SK-N-SH (cell line): ENCODE results near the gene ADPRHL1. TPM values are rescaled to one million over a fixed set of nuclear protein-coding genes. Genes with fewer than 3 reads are reported as not detected.

Experiments
- CTCF ChIA-PET: fragments of 300-600, 350-600 bp; formaldehyde crosslinking; extraction: SDS; loops from one replicate; lab custom pipeline; 2021; lab: Yijun Ruan, JAX
- POLR2A ChIA-PET: fragments of 350-600 bp; sonication (Branson Sonifier 250); formaldehyde crosslinking; extraction: SDS; loops from one replicate; lab custom pipeline; 2020; ENCODE audit warnings: antibody characterized with exemption, inconsistent platforms; lab: Yijun Ruan, JAX
- DNase-seq: peaks from one replicate; pipeline ENCODE4 v3.0.0; 2012
- H2AFZ ChIP-seq: fragments of 200-600 bp; sonication (generic); 2 replicates; pipeline ENCODE4 v1.8.1; 2016; ENCODE audit warnings: antibody characterized with exemption, mild to moderate bottlenecking, low read depth
- H3F3A ChIP-seq: fragments of 200-600 bp; sonication (generic); replicated peaks from 2 replicates; pipeline ENCODE3; 2016; ENCODE audit warnings: antibody characterized with exemption, mild to moderate bottlenecking; ENCODE audit not compliant: insufficient read depth
- H3K27ac ChIP-seq, 2 experiments: fragments of 200-500 bp in 1 of 2; fragments of 200-600 bp in 1 of 2; sonication (Bioruptor generic) in 1 of 2; sonication (generic), shearing (Covaris generic) in 1 of 2; 2 replicates each; pipeline versions ENCODE4 v1.5.1 to v1.6.1; 2014 to 2016; ENCODE audit warnings: low read depth in 2 of 2, inconsistent platforms in 1 of 2, low read length in 1 of 2, mild to moderate bottlenecking in 1 of 2, mixed read lengths in 1 of 2
- H3K27me3 ChIP-seq: fragments of 200-600 bp; sonication (generic), shearing (Covaris generic); 2 replicates; pipeline ENCODE4 v1.6.1; 2016; ENCODE audit warnings: mixed run types; ENCODE audit not compliant: insufficient read depth
- H3K36me3 ChIP-seq, 2 experiments: fragments of 200-500 bp in 1 of 2; fragments of 200-600 bp in 1 of 2; sonication (Bioruptor generic) in 1 of 2; sonication (generic) in 1 of 2; replicated peaks in 1 of 2; 2 replicates each; pipeline versions ENCODE3 to v1.5.1; 2014 to 2016; ENCODE audit warnings: low read length in 1 of 2, mild to moderate bottlenecking in 1 of 2; ENCODE audit not compliant: insufficient read depth in 2 of 2, control insufficient read depth in 1 of 2
- H3K4me1 ChIP-seq, 2 experiments: fragments of 200-500 bp in 1 of 2; fragments of 200-600 bp in 1 of 2; sonication (Bioruptor generic) in 1 of 2; sonication (generic), shearing (Covaris generic) in 1 of 2; 2 replicates each; pipeline versions ENCODE4 v1.5.1 to v1.6.1; 2014 to 2016; ENCODE audit warnings: low read depth in 1 of 2, low read length in 1 of 2, mixed run types in 1 of 2; ENCODE audit not compliant: insufficient read depth in 2 of 2, control insufficient read depth in 1 of 2
- H3K4me2 ChIP-seq: fragments of 200-600 bp; sonication (generic), shearing (Covaris generic); 2 replicates; pipeline ENCODE4 v1.6.1; 2017; ENCODE audit warnings: mixed run types
- H3K4me3 ChIP-seq, 2 experiments: fragments of 200-500 bp in 1 of 2; fragments of 200-600 bp in 1 of 2; sonication (Bioruptor generic) in 1 of 2; sonication (generic), shearing (Covaris generic) in 1 of 2; 2 replicates each; pipeline versions ENCODE4 v1.5.1 to v1.8.1; 2014 to 2016; ENCODE audit warnings: low read depth in 2 of 2, inconsistent platforms in 1 of 2, low read length in 1 of 2, mild to moderate bottlenecking in 1 of 2, mixed read lengths in 1 of 2, moderate library complexity in 1 of 2
- H3K79me2 ChIP-seq: fragments of 200-600 bp; sonication (generic); 2 replicates; pipeline ENCODE4 v1.8.1; 2017; ENCODE audit warnings: mild to moderate bottlenecking; ENCODE audit not compliant: insufficient read depth
- H3K9ac ChIP-seq: fragments of 200-600 bp; sonication (generic); 2 replicates; pipeline ENCODE4 v1.6.1; 2017; ENCODE audit warnings: mixed run types
- H3K9me2 ChIP-seq: fragments of 200-600 bp; sonication (generic); 2 replicates; pipeline ENCODE4 v1.6.1; 2017; ENCODE audit warnings: mixed run types
- H3K9me3 ChIP-seq: fragments of 200-600 bp; sonication (generic); 2 replicates; pipeline ENCODE4 v1.6.1; 2017; ENCODE audit warnings: mixed run types, mild to moderate bottlenecking, moderate library complexity
- H4K20me1 ChIP-seq: fragments of 200-600 bp; sonication (generic); 2 replicates; pipeline ENCODE4 v1.6.1; 2017; ENCODE audit warnings: mild to moderate bottlenecking, mixed run types; ENCODE audit not compliant: insufficient read depth
- CHD2 ChIP-seq: fragments of 150-350 bp; IDR thresholded peaks from 2 replicates; pipeline ENCODE4 v1.6.1; 2018; ENCODE audit warnings: low read length; ENCODE audit not compliant: partially characterized antibody
- CTCF ChIP-seq: fragments of 200-600 bp; sonication (generic); IDR thresholded peaks from 2 replicates; pipeline ENCODE4 v1.6.1; 2017; ENCODE audit warnings: antibody characterized with exemption, mild to moderate bottlenecking, moderate library complexity
- FOSL2 ChIP-seq: IDR thresholded peaks from 2 replicates; pipeline ENCODE4 v1.4.0; 2012; ENCODE audit warnings: low read depth, mild to moderate bottlenecking, moderate library complexity, borderline replicate concordance
- IRF3 ChIP-seq: fragments of 150-350 bp; IDR thresholded peaks from 2 replicates; pipeline ENCODE4 v1.6.1; 2016; ENCODE audit warnings: mild to moderate bottlenecking, low read depth, low read length
- RCOR1 ChIP-seq: fragments of 150-350 bp; IDR thresholded peaks from 2 replicates; pipeline ENCODE4 v1.6.1; 2017; ENCODE audit warnings: antibody characterized with exemption, low read length
- RFX5 ChIP-seq: IDR thresholded peaks from 2 replicates; pipeline ENCODE4 v1.6.1; 2012; ENCODE audit warnings: mild to moderate bottlenecking, improper control_type of control experiment, low read length
- RXRA ChIP-seq: IDR thresholded peaks from 2 replicates; pipeline ENCODE4 v1.4.0; 2012; ENCODE audit warnings: low read depth, mild to moderate bottlenecking, borderline replicate concordance
- SIN3A ChIP-seq: IDR thresholded peaks from 2 replicates; pipeline ENCODE4 v1.6.1; 2012; ENCODE audit warnings: low read depth, mild to moderate bottlenecking, low read length, moderate library complexity, borderline replicate concordance
- TCF12 ChIP-seq: IDR thresholded peaks from 2 replicates; pipeline ENCODE4 v1.4.0; 2012
- TEAD4 ChIP-seq: IDR thresholded peaks from 2 replicates; pipeline ENCODE4 v1.4.0; 2012; ENCODE audit warnings: mild to moderate bottlenecking, borderline replicate concordance; ENCODE audit not compliant: insufficient read depth
- YY1 ChIP-seq: IDR thresholded peaks from 2 replicates; pipeline ENCODE4 v1.4.0; 2012; ENCODE audit warnings: low read depth, mild to moderate bottlenecking
- WGBS: methylation state at CpG from one replicate; pipeline ENCODE4 v1.1.6; 2017; ENCODE audit warnings: low lambda C conversion rate; 5-methylcytosine and 5-hydroxymethylcytosine counted together
- polyA plus RNA-seq, 3 experiments: library from polyadenylated mRNA; depleted of rRNA; stranded (reverse); fragments of >200 nt; gene quantifications; 2 replicates each; pipeline ENCODE4 v1.2.3, GENCODE V29; 2012

Gene ADPRHL1
- polyA plus RNA-seq, 1 of the 3 experiments (the other 2 are of a cell fraction), result 1.0 TPM

GRCh38 chr13:113419531-113420193 is 33.6 kb downstream of the ADPRHL1 start (continued):
- TF ChIP-seq CTCF, result no peak
- TF ChIP-seq RXRA, result no peak
- no peak for TF ChIP-seq YY1
- no peak for TF ChIP-seq RFX5

- CTCF ChIA-PET, result interaction anchor here (0.6 to 0.9 kb wide), 2 partner anchors 16 to 391 kb away, joined by 3 to 4 read pairs; no protein-coding TSS in a partner anchor
- Histone ChIP-seq H3K9me3 (no peaks in the 10 kb centered on the region), H3K9ac (no peak overlapping the region), H3K4me1 (peaks cover 0 to 22% of the 10 kb centered on the region in 2 experiments; a peak in 2 of 4 replicates), H2AFZ (no peak overlapping the region), H3K4me3 (no peak overlapping the region), H3K36me3 (no peaks in the 10 kb centered on the region), H3K4me2 (no peak overlapping the region), H3K27ac (no peak overlapping the region), H3K79me2 (no peaks in the 10 kb centered on the region), H4K20me1 (no peaks in the 10 kb centered on the region), H3K9me2 (no peaks in the 10 kb centered on the region), H3F3A (no peaks in the 10 kb centered on the region), H3K27me3 (no peaks in the 10 kb centered on the region)
- WGBS, result 88% methylated on average over 1 of the region's 1 CpG
- POLR2A ChIA-PET, result no interaction called here
- DNase-seq, result no peak
- no peak for TF ChIP-seq CTCF
- TF ChIP-seq RCOR1, result no peak
- no peak for TF ChIP-seq TEAD4
These were observed 34.6 kb downstream of the ADPRHL1 start for GRCh38 chr13:113418722-113419049.

- no peaks in the 10 kb centered on the region for H3F3A ChIP-seq
- 72% methylated on average over 15 of the region's 16 CpGs for WGBS
- no peaks in the 10 kb centered on the region for H3K27me3 ChIP-seq
- H3K36me3 ChIP-seq, result no peaks in the 10 kb centered on the region
- no peak for DNase-seq
- H2AFZ ChIP-seq, result no peak overlapping the region
- no peak overlapping the region for H3K27ac ChIP-seq
- H3K79me2 ChIP-seq, result no peaks in the 10 kb centered on the region
- no peaks in the 10 kb centered on the region for H4K20me1 ChIP-seq
- H3K9me2 ChIP-seq, result no peaks in the 10 kb centered on the region
- CTCF ChIA-PET, result interaction anchor here (0.9 to 1.3 kb wide), 2 partner anchors 10 to 15 kb away, joined by 4 to 5 read pairs; no protein-coding TSS in a partner anchor
- peaks cover 0 to 22% of the 10 kb centered on the region in 2 experiments; a peak in 2 of 4 replicates for H3K4me1 ChIP-seq
- POLR2A ChIA-PET, result no interaction called here
- no peak overlapping the region for H3K4me3 ChIP-seq
- H3K9me3 ChIP-seq, result no peaks in the 10 kb centered on the region
- no peak overlapping the region for H3K4me2 ChIP-seq
- no peak overlapping the region for H3K9ac ChIP-seq
- no peak for TF ChIP-seq FOSL2
- TF ChIP-seq CHD2, result no peak
- TF ChIP-seq TCF12, result no peak
- TF ChIP-seq SIN3A, result no peak
- no peak for TF ChIP-seq IRF3
These were observed 35.2 kb downstream of the ADPRHL1 start for GRCh38 chr13:113417836-113418721.
